Keratinocyte (primary cell): ENCODE results near the gene DNAJC17. TPM values are rescaled to one million over a fixed set of nuclear protein-coding genes. Genes with fewer than 3 reads are reported as not detected.

Source experiments
- DNase-seq: peaks from one replicate; pipeline ENCODE4 v3.0.0-alpha.2; 2011; ENCODE audit warnings: low read depth, missing footprints, low spot score
- FAIRE-seq: peaks from 2 replicates; lab custom pipeline; 2011; peaks lifted over from hg19 to GRCh38; lab: Jason Lieb, UNC
- H2AFZ ChIP-seq: 2 replicates; pipeline ENCODE4 v1.6.0; 2012; ENCODE audit warnings: low read length, control low read depth, inconsistent platforms; ENCODE audit not compliant: control insufficient read depth
- H3K27ac ChIP-seq: 2 replicates; pipeline ENCODE4 v1.5.1; 2011; ENCODE audit warnings: low read length; ENCODE audit not compliant: control insufficient read depth, insufficient read depth
- H3K27me3 ChIP-seq: 3 replicates; pipeline ENCODE4 v1.6.0; 2011; ENCODE audit warnings: low read length; ENCODE audit not compliant: control insufficient read depth, insufficient read depth; ENCODE audit errors: extremely low read depth
- H3K36me3 ChIP-seq, 2 experiments: 2 replicates in 1 of 2; 3 replicates in 1 of 2; pipeline ENCODE4 v1.5.1; 2011; ENCODE audit warnings: low read length in 2 of 2, mild to moderate bottlenecking in 1 of 2; ENCODE audit not compliant: control insufficient read depth in 2 of 2, insufficient read depth in 2 of 2; ENCODE audit errors: extremely low read depth in 1 of 2
- H3K4me1 ChIP-seq: 3 replicates; pipeline ENCODE4 v1.5.1; 2011; ENCODE audit warnings: low read length; ENCODE audit not compliant: control insufficient read depth, insufficient read depth; ENCODE audit errors: extremely low read depth
- H3K4me2 ChIP-seq: 3 replicates; pipeline ENCODE4 v1.6.0; 2011; ENCODE audit warnings: low read depth, low read length; ENCODE audit not compliant: control insufficient read depth, insufficient read depth; ENCODE audit errors: extremely low read depth
- H3K4me3 ChIP-seq, 3 experiments: fragments of 200-600 bp in 1 of 3; sonication (generic) in 1 of 3; 2 replicates in 2 of 3; 3 replicates in 1 of 3; pipeline ENCODE4 v1.5.1; 2011 to 2016; ENCODE audit warnings: low read length in 3 of 3, mild to moderate bottlenecking in 3 of 3, control low read depth in 2 of 3, inconsistent platforms in 1 of 3, low read depth in 1 of 3, mixed read lengths in 1 of 3, mixed run types in 1 of 3, moderate library complexity in 1 of 3; ENCODE audit not compliant: control insufficient read depth in 2 of 3, insufficient read depth in 2 of 3; ENCODE audit errors: extremely low read depth in 1 of 3
- H3K79me2 ChIP-seq: 2 replicates; pipeline ENCODE4 v1.6.0; 2012; ENCODE audit warnings: low read length; ENCODE audit not compliant: control insufficient read depth, insufficient read depth
- H3K9ac ChIP-seq: 3 replicates; pipeline ENCODE4 v1.6.0; 2011; ENCODE audit warnings: low read length; ENCODE audit not compliant: control insufficient read depth, insufficient read depth; ENCODE audit errors: extremely low read depth
- H3K9me1 ChIP-seq: 3 replicates; pipeline ENCODE4 v1.6.0; 2011; ENCODE audit warnings: low read length; ENCODE audit not compliant: control insufficient read depth, insufficient read depth; ENCODE audit errors: extremely low read depth
- H3K9me3 ChIP-seq: 2 replicates; pipeline ENCODE4 v1.5.1; 2012; ENCODE audit warnings: low read depth, low read length; ENCODE audit not compliant: control insufficient read depth
- H4K20me1 ChIP-seq: 3 replicates; pipeline ENCODE4 v1.6.0; 2011; ENCODE audit warnings: low read length; ENCODE audit not compliant: control insufficient read depth, insufficient read depth; ENCODE audit errors: extremely low read depth
- CTCF ChIP-seq, 3 experiments: IDR thresholded peaks in 1 of 3; conservative IDR thresholded peaks in 1 of 3; optimal IDR thresholded peaks in 1 of 3; 2 replicates in 2 of 3; 3 replicates in 1 of 3; pipeline versions ENCODE3 to v1.5.1; 2011; ENCODE audit warnings: low read length in 3 of 3, mild to moderate bottlenecking in 3 of 3, moderate library complexity in 2 of 3, control low read depth in 1 of 3, inconsistent platforms in 1 of 3; ENCODE audit not compliant: insufficient read depth in 2 of 3; ENCODE audit errors: extremely low read depth in 1 of 3
- EZH2 ChIP-seq: IDR thresholded peaks from one replicate; pipeline ENCODE4 v1.6.1; 2012; ENCODE audit warnings: inconsistent platforms, mild to moderate bottlenecking, low read length, moderate library complexity
- dilution Hi-C: fragments of 300-500 bp; cut with MboI; formaldehyde crosslinking; loops from one replicate; pipeline ENCODE4 v1.7.0; 2020; ENCODE audit warnings: low sequenced_read_pairs; ENCODE audit not compliant: extremely low pct_ligation_motif_present
- polyA plus RNA-seq, 5 experiments: library from polyadenylated mRNA; depleted of rRNA in 3 of 5; stranded (reverse) in 3 of 5; stranded (forward) in 1 of 5; unstranded in 1 of 5; fragments of >200 nt; gene quantifications; 1 replicate in 1 of 5; 2 replicates in 3 of 5; 3 replicates in 1 of 5; pipeline versions ENCODE4 v1.2.1 to v1.2.3, GENCODE V29; 2011 to 2012; ENCODE audit warnings: missing spikeins in 2 of 5, low read depth in 1 of 5, low replicate concordance in 1 of 5

Gene DNAJC17
- polyA plus RNA-seq, 1 donor (not counting 4 experiments of a cell fraction or from before 2014, with no cell fraction given), result 35.3 TPM

- H3K4me2 ChIP-seq, result no peak overlapping the region
- no peak for DNase-seq
These were observed 18.6 kb upstream of the DNAJC17 start for GRCh38 chr15:40825661-40826422.

GRCh38 chr15:40823572-40824343 is 16.5 kb upstream of the DNAJC17 start:
- H3K9ac ChIP-seq, result no peak overlapping the region
- H3K9me1 ChIP-seq, result no peaks in the 10 kb centered on the region
- no peaks in the 10 kb centered on the region for H3K79me2 ChIP-seq
- TF ChIP-seq CTCF (optimal IDR thresholded peaks at IDR 0.05 in 1 of 3, IDR thresholded peaks at IDR 0.05 in 1 of 3, conservative IDR thresholded peaks at IDR 0.05 in 1 of 3; ENCODE audit: extremely low read depth in 1 of 3, insufficient read depth in 2 of 3, low read length in 3 of 3), result peak in 1 of 3 experiments; percentile 7
- TF ChIP-seq EZH2, result no peak
- dilution Hi-C loops, result no loop called here
- no peaks in the 10 kb centered on the region for H4K20me1 ChIP-seq
- peaks cover 5% of the 10 kb centered on the region for H3K4me1 ChIP-seq
- DNase-seq (no peak), FAIRE-seq (no peak)
- no peak overlapping the region for H2AFZ ChIP-seq
- no peak overlapping the region for H3K4me3 ChIP-seq
- H3K36me3 ChIP-seq, result no peaks in the 10 kb centered on the region
- no peak overlapping the region for H3K27ac ChIP-seq
- no peak overlapping the region for H3K4me2 ChIP-seq
- no peaks in the 10 kb centered on the region for H3K27me3 ChIP-seq
- H3K9me3 ChIP-seq, result no peaks in the 10 kb centered on the region

More at GRCh38 chr15:40825661-40826422, 18.6 kb upstream of the DNAJC17 start:
- no peak for TF ChIP-seq EZH2
- no peak for TF ChIP-seq CTCF (optimal IDR thresholded peaks at IDR 0.05 in 1 of 3, IDR thresholded peaks at IDR 0.05 in 1 of 3, conservative IDR thresholded peaks at IDR 0.05 in 1 of 3; ENCODE audit: extremely low read depth in 1 of 3, insufficient read depth in 2 of 3, low read length in 3 of 3)
- no peak overlapping the region for H3K27ac ChIP-seq
- H3K36me3 ChIP-seq, result no peaks in the 10 kb centered on the region
- H2AFZ ChIP-seq, result no peak overlapping the region
- no peaks in the 10 kb centered on the region for H4K20me1 ChIP-seq
- no peak overlapping the region for H3K9ac ChIP-seq
- no peaks in the 10 kb centered on the region for H3K27me3 ChIP-seq
- H3K9me3 ChIP-seq, result no peaks in the 10 kb centered on the region
- no peak overlapping the region for H3K4me3 ChIP-seq
- FAIRE-seq, result no peak
- H3K79me2 ChIP-seq, result no peaks in the 10 kb centered on the region
- dilution Hi-C loops, result no loop called here
- H3K9me1 ChIP-seq, result no peaks in the 10 kb centered on the region
- peaks cover 5% of the 10 kb centered on the region for H3K4me1 ChIP-seq
